Measurements from ENCODE around the gene LAMC2. TPM values are rescaled to one million over a fixed set of nuclear protein-coding genes. Genes with fewer than 3 reads are reported as not detected.

LAMC2 gene
- total and polyA plus RNA-seq, 9 of the 15 experiments (the other 6 are each of a cell fraction or from before 2014, with no cell fraction given) = 0.02 to 0.03 TPM; not detected in 7

GRCh38 chr1:183230413-183230812 is 44.3 kb downstream of the LAMC2 start:
- no peak for FAIRE-seq
- intact Hi-C loops (cut with micrococcal nuclease) = loop anchor here (2.0 kb wide), 1 partner anchor 270 kb away; no protein-coding TSS in a partner anchor
- ATAC-seq = no peak
- BruUV-seq (replicated peaks) = no TSS peak
- no peak for DNase-seq (ENCODE audit: extremely low read depth in 1 of 4, low spot score in 3 of 4)
- H3K27ac ChIP-seq (ENCODE audit: extremely low read depth, low read depth, low read length) = no peak overlapping the region
- POLR2A ChIA-PET = no interaction called here
- no peak overlapping the region for H3K4me3 ChIP-seq
- H3K9me1 ChIP-seq (ENCODE audit: control insufficient read depth, insufficient read depth, low read length) = no peaks in the 10 kb centered on the region
- H3K4me1 ChIP-seq (replicated peaks in 1 of 2; ENCODE audit: control insufficient read depth in 2 of 2, insufficient read depth in 2 of 2, low read length in 2 of 2) = no peaks in the 10 kb centered on the region
- H3K9ac ChIP-seq (ENCODE audit: insufficient read depth in 1 of 2, low read depth in 2 of 2, low read length in 2 of 2) = no peak overlapping the region
- no peaks in the 10 kb centered on the region for H3K79me2 ChIP-seq (ENCODE audit: control insufficient read depth, insufficient read depth, low read length)
- CTCF ChIA-PET (ENCODE audit: low intra/inter-chr PET ratio) = no interaction called here
- H3K36me3 ChIP-seq (ENCODE audit: control insufficient read depth, insufficient read depth, low read length) = no peaks in the 10 kb centered on the region
- no peak overlapping the region for H2AFZ ChIP-seq (ENCODE audit: low read depth, low read length)
- in situ Hi-C loops (cut with MboI) = loop anchor here (25.0 kb wide), 1 partner anchor 268 kb away; the partner anchor contains the start of gene SHCBP1L
- no peak overlapping the region for H3K4me2 ChIP-seq (ENCODE audit: insufficient read depth, low read length)
- H4K20me1 ChIP-seq (replicated peaks; ENCODE audit: control insufficient read depth, insufficient read depth, low read length) = no peaks in the 10 kb centered on the region; the same call in 1 of the 2 replicates
- H3K27me3 ChIP-seq (ENCODE audit: control insufficient read depth in 2 of 2, insufficient read depth in 2 of 2, low read length in 2 of 2) = peaks cover 0 to 29% of the 10 kb centered on the region in 2 experiments; a peak in 2 of 5 replicates
- 2% methylated on average over 2 of the region's 2 CpGs for WGBS (ENCODE audit: insufficient coverage, low coverage, missing lambda C conversion rate)
- TF ChIP-seq TBP (optimal IDR thresholded peaks at IDR 0.05; ENCODE audit: low read depth, low read length) = no peak
- no peak for TF ChIP-seq SMAD4 (CRISPR knock-in tag; conservative IDR thresholded peaks at IDR 0.05)
- TF ChIP-seq FOXP4 (CRISPR knock-in tag; IDR thresholded peaks at IDR 0.05; ENCODE audit: borderline replicate concordance) = no peak
- no peak for TF ChIP-seq MTF1 (CRISPR knock-in tag; IDR thresholded peaks at IDR 0.05; ENCODE audit: borderline replicate concordance)
- no peak for TF ChIP-seq NRF1 (conservative IDR thresholded peaks at IDR 0.05 in 1 of 2, IDR thresholded peaks at IDR 0.05 in 1 of 2)
- TF ChIP-seq, protein P1, sequence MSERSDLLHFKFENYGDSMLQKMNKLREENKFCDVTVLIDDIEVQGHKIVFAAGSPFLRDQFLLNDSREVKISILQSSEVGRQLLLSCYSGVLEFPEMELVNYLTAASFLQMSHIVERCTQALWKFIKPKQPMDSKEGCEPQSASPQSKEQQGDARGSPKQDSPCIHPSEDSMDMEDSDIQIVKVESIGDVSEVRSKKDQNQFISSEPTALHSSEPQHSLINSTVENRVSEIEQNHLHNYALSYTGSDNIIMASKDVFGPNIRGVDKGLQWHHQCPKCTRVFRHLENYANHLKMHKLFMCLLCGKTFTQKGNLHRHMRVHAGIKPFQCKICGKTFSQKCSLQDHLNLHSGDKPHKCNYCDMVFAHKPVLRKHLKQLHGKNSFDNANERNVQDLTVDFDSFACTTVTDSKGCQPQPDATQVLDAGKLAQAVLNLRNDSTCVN (CRISPR knock-in tag; IDR thresholded peaks at IDR 0.05) = no peak
- TF ChIP-seq KDM4B (IDR thresholded peaks at IDR 0.05; ENCODE audit: borderline replicate concordance in 2 of 2, low read depth in 1 of 2) = no peak
- TF ChIP-seq FOSL1 (tag; conservative IDR thresholded peaks at IDR 0.05) = no peak
- H3K9me3 ChIP-seq (replicated peaks; ENCODE audit: control insufficient read depth, insufficient read depth, low read depth, low read length) = no peaks in the 10 kb centered on the region
